ENCODE data around the gene SRF. TPM values are rescaled to one million over a fixed set of nuclear protein-coding genes. Genes with fewer than 3 reads are reported as not detected.

Gene SRF
- total RNA-seq, 1 experiment from 2014 or later: 31.3 TPM

- H3K4me3 Mint-ChIP-seq (ENCODE audit: unreplicated experiment): no peak overlapping the region
- H3K27me3 Mint-ChIP-seq (ENCODE audit: insufficient read depth, unreplicated experiment): no peaks in the 10 kb centered on the region
- Histone ChIP-seq H3K9me3 (no peaks in the 10 kb centered on the region), H3K27me3 (replicated peaks; ENCODE audit: control insufficient read depth, insufficient read depth, low read length) (no peaks in the 10 kb centered on the region), H3K36me3 (ENCODE audit: control insufficient read depth, insufficient read depth, low read length) (no peaks in the 10 kb centered on the region), H3K4me3 (ENCODE audit: low read depth, low read length) (no peak overlapping the region), H3K4me1 (no peaks in the 10 kb centered on the region)
- peak overlapping the region; percentile 25 for H3K27ac Mint-ChIP-seq (ENCODE audit: unreplicated experiment)
- CTCF ChIA-PET: no interaction called here
- no TSS peak for BruUV-seq (replicated peaks)
- H3K9me3 Mint-ChIP-seq (ENCODE audit: unreplicated experiment): no peaks in the 10 kb centered on the region
- DNase-seq: no peak
- H3K36me3 Mint-ChIP-seq (ENCODE audit: insufficient read depth, unreplicated experiment): no peaks in the 10 kb centered on the region
- POLR2A ChIA-PET: no interaction called here
- peaks cover 5% of the 10 kb centered on the region for H3K4me1 Mint-ChIP-seq (ENCODE audit: low read depth, unreplicated experiment)
- intact Hi-C loops (cut with micrococcal nuclease; ENCODE audit: unreplicated experiment): no loop called here
- TF ChIP-seq, protein P1, sequence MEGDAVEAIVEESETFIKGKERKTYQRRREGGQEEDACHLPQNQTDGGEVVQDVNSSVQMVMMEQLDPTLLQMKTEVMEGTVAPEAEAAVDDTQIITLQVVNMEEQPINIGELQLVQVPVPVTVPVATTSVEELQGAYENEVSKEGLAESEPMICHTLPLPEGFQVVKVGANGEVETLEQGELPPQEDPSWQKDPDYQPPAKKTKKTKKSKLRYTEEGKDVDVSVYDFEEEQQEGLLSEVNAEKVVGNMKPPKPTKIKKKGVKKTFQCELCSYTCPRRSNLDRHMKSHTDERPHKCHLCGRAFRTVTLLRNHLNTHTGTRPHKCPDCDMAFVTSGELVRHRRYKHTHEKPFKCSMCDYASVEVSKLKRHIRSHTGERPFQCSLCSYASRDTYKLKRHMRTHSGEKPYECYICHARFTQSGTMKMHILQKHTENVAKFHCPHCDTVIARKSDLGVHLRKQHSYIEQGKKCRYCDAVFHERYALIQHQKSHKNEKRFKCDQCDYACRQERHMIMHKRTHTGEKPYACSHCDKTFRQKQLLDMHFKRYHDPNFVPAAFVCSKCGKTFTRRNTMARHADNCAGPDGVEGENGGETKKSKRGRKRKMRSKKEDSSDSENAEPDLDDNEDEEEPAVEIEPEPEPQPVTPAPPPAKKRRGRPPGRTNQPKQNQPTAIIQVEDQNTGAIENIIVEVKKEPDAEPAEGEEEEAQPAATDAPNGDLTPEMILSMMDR (IDR thresholded peaks at IDR 0.05; ENCODE audit: insufficient read depth in 1 of 2, low read depth in 1 of 2, low read length in 1 of 2, severe bottlenecking in 1 of 2, unreplicated experiment in 1 of 2): no peak
These were observed 21.8 kb downstream of the SRF start for GRCh38 chr6:43192911-43193310.

- Mint-ChIP-seq H3K4me1 (ENCODE audit: low read depth, unreplicated experiment) (peaks cover 5% of the 10 kb centered on the region), H3K9me3 (ENCODE audit: unreplicated experiment) (no peaks in the 10 kb centered on the region), H3K4me3 (ENCODE audit: unreplicated experiment) (no peak overlapping the region), H3K36me3 (ENCODE audit: insufficient read depth, unreplicated experiment) (no peaks in the 10 kb centered on the region), H3K27me3 (ENCODE audit: insufficient read depth, unreplicated experiment) (no peaks in the 10 kb centered on the region), H3K27ac (ENCODE audit: unreplicated experiment) (no peak overlapping the region)
- no peaks in the 10 kb centered on the region for H3K9me3 ChIP-seq
- intact Hi-C loops (cut with micrococcal nuclease; ENCODE audit: unreplicated experiment): no loop called here
- H3K27me3 ChIP-seq (replicated peaks; ENCODE audit: control insufficient read depth, insufficient read depth, low read length): no peaks in the 10 kb centered on the region
- H3K4me1 ChIP-seq: no peaks in the 10 kb centered on the region
- no peaks in the 10 kb centered on the region for H3K36me3 ChIP-seq (ENCODE audit: control insufficient read depth, insufficient read depth, low read length)
- TF ChIP-seq, protein P1 (IDR thresholded peaks at IDR 0.05; ENCODE audit: insufficient read depth in 1 of 2, low read depth in 1 of 2, low read length in 1 of 2, severe bottlenecking in 1 of 2, unreplicated experiment in 1 of 2): no peak
- DNase-seq: no peak
- no TSS peak for BruUV-seq (replicated peaks)
- ChIA-PET CTCF (no interaction called here), POLR2A (no interaction called here)
- H3K4me3 ChIP-seq (ENCODE audit: low read depth, low read length): no peak overlapping the region
These were observed 22.9 kb downstream of the SRF start for GRCh38 chr6:43193929-43194328.

GRCh38 chr6:43196337-43196736, 25.3 kb downstream of the SRF start:
- no peaks in the 10 kb centered on the region for H3K4me1 ChIP-seq
- Mint-ChIP-seq H3K4me1 (ENCODE audit: low read depth, unreplicated experiment) (peaks cover 5% of the 10 kb centered on the region), H3K27ac (ENCODE audit: unreplicated experiment) (no peak overlapping the region), H3K4me3 (ENCODE audit: unreplicated experiment) (no peak overlapping the region), H3K9me3 (ENCODE audit: unreplicated experiment) (no peaks in the 10 kb centered on the region), H3K27me3 (ENCODE audit: insufficient read depth, unreplicated experiment) (no peaks in the 10 kb centered on the region), H3K36me3 (ENCODE audit: insufficient read depth, unreplicated experiment) (no peaks in the 10 kb centered on the region)
- H3K36me3 ChIP-seq (ENCODE audit: control insufficient read depth, insufficient read depth, low read length): no peaks in the 10 kb centered on the region
- POLR2A ChIA-PET: no interaction called here
- intact Hi-C loops (cut with micrococcal nuclease; ENCODE audit: unreplicated experiment): no loop called here
- no peaks in the 10 kb centered on the region for H3K27me3 ChIP-seq (replicated peaks; ENCODE audit: control insufficient read depth, insufficient read depth, low read length)
- BruUV-seq (replicated peaks): no TSS peak
- H3K4me3 ChIP-seq (ENCODE audit: low read depth, low read length): no peak overlapping the region
- CTCF ChIA-PET: no interaction called here
- no peak for DNase-seq
- H3K9me3 ChIP-seq: no peaks in the 10 kb centered on the region
- TF ChIP-seq, protein P1 (IDR thresholded peaks at IDR 0.05; ENCODE audit: insufficient read depth in 1 of 2, low read depth in 1 of 2, low read length in 1 of 2, severe bottlenecking in 1 of 2, unreplicated experiment in 1 of 2): no peak

Measured in Caco-2 (cell line).